ENCODE results near the gene EXOC1.

EXOC1 gene

DNA sequence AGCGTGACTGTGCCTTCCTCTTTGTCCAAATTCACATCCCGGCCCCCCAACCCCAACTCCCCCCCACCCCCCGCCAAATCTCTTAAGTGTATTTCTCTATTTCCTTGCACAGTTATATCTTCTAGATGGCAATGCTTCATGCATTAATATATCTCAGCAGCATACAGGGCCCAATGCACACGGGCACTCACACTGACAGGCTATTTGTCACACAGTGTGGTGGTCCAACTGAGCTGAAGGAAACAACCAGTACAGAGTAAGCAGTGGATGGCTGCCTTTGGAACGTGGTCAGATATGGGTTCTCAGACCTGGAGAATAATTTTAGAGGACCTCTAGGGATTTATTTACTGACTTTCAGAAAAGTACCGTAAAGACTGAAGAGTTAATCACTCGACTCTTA is 681 bp downstream of the EXOC1 start:
- no peak for DNase-seq

GRCh38 chr4:55857586-55857985 is 4.1 kb downstream of the EXOC1 start:
- no peak for DNase-seq

- no peak for DNase-seq
Measured at GRCh38 chr4:55859711-55860110, 6.3 kb downstream of the EXOC1 start.

GRCh38 chr4:55864577-55865223 is 11.3 kb downstream of the EXOC1 start:
- DNase-seq: no peak

- no peak for DNase-seq
Measured at GRCh38 chr4:55865228-55865806, 11.9 kb downstream of the EXOC1 start.

GRCh38 chr4:55866290-55866907 is 13.0 kb downstream of the EXOC1 start:
- DNase-seq: no peak

DNA sequence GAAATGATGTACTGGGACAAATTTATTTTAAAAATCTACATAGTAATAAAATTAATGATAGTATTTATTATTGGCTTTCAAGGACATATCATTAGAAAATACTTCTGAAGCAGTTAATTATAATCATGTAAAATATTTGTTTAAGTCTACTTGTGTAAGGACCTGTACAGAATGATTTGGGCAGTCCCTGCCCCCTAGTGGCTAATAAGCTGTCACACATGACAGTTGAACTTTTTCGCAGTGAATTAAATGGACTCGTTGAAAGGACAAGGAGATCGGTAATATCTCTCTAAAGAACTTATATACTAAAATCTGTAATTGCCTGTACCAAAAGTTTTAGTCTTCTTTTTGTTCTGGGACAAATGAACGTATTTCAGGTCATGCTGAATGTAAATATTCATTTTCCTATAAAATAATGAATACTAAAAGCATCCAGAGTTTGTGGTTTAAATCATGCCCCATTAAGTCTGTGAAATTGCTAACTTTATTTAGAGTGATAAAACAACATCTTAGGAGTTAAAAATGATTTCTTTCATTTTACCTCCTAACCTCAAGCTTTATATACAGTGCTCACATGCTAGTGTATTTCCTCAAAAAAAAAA is 13.6 kb downstream of the EXOC1 start:
- peak; percentile 23 for DNase-seq

GRCh38 chr4:55868581-55869090 is 15.2 kb downstream of the EXOC1 start:
- DNase-seq: no peak

GRCh38 chr4:55871299-55871800 is 17.9 kb downstream of the EXOC1 start:
- DNase-seq: no peak

- no peak for DNase-seq
Measured at GRCh38 chr4:55874831-55875230, 21.4 kb downstream of the EXOC1 start.

DNA sequence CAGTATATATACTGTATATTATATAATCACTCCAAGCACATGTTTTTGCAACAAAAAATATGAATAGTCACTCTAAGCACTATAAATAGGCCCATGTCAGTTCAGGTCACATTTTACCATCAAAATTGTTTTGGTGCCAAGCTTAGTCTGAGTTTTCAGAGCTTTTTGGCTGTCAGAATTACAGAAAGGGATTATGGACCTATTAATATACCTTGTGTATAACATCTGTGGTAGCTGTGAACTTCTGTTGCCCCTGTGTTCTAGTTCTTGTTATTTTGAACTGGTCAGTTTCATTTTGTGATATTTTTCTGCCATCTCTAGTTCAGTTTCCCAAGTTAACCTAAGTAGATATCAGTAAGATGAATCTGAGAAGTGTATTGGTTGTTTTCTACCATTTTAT is 22.9 kb downstream of the EXOC1 start:
- DNase-seq: no peak

DNA sequence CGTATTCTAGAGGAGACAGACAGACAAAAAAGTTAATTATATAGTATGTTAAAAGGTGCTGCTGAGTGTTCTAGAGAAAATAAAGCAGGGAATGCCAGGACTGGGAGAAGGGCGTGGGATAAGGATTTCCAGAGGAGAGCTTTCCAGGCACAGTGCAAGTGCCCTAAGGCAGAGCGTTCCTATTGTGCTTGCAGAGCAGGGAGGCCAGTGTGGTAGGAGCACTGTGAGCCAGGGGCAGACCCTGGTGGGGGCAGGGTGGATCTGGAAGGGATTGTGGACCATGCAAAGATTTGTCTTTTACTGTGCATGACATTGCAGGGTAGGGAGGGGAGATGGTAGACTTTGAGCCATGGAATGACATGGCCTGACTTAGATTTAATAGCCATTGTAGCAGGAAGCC is 25.8 kb downstream of the EXOC1 start:
- DNase-seq: no peak

DNA sequence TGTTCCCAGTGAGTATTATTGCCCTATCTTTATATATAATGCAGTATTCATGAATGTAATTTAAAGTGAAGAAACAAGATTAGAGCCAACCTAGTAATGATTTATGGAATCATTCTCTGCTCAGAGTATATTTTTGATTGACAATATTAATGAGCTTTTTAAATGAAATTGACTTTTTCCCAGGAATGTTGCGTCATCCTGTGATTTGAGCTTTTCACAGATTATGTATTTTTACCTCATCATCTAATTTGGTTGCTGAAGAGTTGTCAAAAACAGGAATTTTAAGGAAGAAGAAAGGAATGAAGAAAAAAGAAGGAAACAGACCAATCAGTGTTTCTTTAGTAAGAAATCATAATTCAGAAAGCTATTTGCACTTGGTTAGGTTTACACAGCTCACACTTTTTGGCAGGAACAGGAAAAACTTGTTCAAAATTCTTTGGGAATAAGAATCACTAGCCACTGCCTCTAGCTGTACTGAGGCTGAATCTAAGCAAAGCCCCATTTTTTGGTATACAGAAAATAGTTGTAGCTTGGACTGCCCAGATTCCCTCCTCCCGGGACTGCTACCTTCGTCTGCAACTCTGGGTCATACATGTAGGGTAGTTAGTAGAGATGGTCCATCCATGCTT is 27.3 kb downstream of the EXOC1 start:
- DNase-seq: no peak

DNA sequence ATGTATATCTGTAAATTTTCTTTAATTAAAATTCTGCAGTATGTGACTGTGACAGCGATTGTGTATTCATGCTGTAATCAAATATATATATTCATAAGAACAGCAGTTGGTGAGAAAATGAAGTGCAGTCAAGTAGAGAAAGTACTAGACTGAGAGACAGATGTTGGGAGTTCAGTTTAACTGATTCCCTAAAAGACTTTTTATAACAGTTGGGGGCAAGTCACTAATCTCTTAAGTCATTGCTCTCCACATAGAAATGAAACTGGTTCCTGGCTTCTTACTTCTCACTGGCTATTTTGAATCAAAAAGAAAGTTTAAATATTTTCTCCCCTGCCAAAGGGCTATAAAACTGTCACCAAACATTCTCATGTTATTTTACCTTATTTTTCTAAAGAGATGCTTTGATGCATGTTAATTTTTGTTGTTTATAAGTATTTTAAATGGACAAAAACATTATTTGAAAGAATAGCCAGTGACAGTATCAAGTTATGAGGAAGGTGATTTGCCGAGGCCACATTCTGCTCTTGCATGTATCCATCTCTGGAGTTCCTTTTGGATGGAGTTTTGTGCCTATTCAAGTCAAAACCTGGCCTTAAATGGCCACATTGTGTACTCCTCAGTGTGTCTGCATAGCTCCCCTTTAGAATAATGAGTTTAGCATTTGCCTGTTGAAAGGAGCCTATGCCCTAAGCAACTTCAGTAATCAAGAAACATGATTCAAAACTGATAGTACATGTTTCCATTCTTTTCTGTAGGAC is 30.8 kb downstream of the EXOC1 start:
- no peak for DNase-seq

DNA sequence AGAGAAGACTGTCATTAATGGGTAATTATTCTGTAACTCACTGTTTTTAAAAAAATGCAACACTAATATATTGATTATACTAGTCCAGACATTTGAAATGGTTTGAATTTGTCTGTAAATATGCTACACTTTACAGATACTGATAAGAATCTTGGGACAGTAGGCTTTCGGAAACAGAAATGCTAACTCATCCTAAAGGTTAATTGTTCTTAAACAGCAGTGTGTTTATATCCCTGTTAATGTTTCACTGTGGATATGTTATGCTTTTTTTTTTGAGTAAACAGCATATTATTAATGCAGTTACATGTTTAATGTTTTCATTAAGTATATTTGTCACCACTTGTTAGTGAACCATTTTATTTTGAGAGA is 31.4 kb downstream of the EXOC1 start:
- DNase-seq: no peak

- DNase-seq: no peak
Measured at GRCh38 chr4:55887594-55887993, 34.1 kb downstream of the EXOC1 start.

DNA sequence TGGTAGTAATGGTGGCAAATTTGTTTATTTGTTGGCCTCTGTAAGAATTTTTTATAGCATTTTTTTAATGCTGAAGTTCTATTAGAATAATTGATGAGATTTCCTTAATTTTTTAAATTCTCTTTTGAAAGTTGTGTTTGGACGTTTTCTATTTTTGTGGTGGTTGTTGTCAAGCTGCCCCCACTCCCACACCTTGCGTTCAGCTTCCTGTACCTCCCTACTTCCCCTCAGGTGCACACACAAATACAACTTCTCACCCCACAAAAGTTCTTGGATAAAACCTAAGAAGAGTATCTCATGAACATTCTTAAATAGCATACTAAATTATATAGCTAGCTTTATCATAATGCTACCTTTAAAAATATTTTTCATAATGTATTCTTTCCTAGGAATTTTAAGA is 38.7 kb downstream of the EXOC1 start:
- DNase-seq: no peak

- DNase-seq: no peak
Measured at GRCh38 chr4:55896622-55897021, 43.2 kb downstream of the EXOC1 start.

DNA sequence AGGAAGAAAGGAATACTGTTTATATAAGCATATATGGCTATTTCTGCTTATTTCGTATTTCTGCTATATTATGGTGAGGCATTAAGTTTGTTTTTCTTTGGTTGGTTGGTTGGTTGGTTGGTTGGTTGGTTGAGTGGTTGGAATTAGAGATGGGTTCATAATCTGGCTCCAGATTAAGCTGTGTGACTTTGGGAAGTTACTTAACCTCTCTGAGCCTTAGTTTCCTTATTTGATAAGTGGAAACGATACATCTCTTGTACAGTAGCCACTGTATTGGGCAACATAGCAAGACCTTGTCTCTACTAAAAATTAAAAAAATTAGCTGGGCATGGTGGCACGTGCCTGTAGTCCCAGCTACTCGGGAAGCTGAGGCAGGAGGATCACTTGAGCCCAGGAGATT is 49.2 kb downstream of the EXOC1 start:
- no peak for DNase-seq

DNA sequence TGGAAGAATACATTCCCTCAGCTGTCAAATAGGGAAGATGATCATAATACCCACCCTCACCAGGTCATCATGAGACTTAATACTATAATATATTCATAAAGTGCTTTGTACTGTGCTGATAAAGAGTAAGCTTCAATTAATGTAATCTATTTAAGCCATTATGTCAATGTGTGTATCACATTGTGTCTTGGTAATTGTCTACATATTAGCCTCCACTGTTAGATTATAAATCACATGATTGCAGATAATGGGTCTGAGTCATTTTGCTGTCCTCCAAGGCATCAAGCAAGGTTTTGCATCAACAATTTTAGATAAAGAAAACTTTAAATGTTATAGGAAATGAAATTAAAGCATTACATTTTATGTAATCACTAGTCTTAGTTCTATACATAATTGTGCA is 50.1 kb downstream of the EXOC1 start:
- DNase-seq: no peak

GRCh38 chr4:55904576-55904975 is 51.1 kb downstream of the EXOC1 start:
- DNase-seq: no peak

DNA sequence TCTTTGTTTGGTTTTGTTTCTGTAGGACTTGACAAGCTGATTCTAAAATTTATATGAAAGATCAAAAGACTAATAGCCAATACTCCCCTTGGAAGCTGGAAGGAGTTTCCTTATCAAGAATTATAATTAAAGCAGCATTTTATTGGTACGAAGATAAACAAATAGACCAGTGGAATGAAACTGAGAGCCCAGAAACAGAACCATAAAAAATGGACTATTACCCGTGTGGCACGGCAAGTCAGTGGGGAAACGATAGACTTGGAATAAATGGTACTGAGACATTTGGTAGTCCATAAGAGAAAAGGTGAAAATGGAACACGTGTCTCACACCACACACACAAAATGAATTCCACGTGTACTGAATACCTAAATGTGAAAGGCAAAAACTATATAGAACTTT is 52.9 kb downstream of the EXOC1 start:
- DNase-seq: no peak

GRCh38 chr4:55906989-55907388 is 53.5 kb downstream of the EXOC1 start:
- DNase-seq: no peak

Data from DMS79 (cell line).